ENCODE data around the gene MAMSTR. TPM values are rescaled to one million over a fixed set of nuclear protein-coding genes. Genes with fewer than 3 reads are reported as not detected.

MAMSTR gene
- total and polyA plus RNA-seq, 2 of the 4 experiments (the other 2 are of a cell fraction): 0.18 to 1.9 TPM

DNA sequence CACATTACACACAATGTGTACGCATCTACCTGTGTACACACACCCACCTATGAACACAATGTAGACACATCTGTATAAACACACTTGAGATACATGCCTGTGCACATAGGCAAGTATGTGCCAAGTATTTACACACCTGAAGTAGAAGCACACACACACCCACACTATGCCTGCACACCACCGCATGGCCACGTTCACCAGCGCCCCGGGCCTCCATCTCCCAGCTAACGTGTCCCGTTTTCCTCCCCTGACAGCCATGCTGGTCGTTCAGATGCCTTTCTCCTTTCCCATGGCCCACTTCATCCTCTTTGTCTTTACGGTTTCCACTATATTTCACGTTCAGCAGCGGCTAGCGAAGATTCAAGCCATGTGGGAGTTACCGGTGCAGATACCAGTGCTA, 16.8 kb downstream of the MAMSTR start:
- no TSS peak for BruUV-seq (replicated peaks)
- Histone ChIP-seq H3K4me1 (ENCODE audit: control insufficient read depth, insufficient read depth, low read length) (peaks cover 4% of the 10 kb centered on the region), H3K14ac (replicated peaks; ENCODE audit: low read depth, low read length) (no peak overlapping the region), H2AFZ (replicated peaks; ENCODE audit: low read length, poor library complexity) (no peak overlapping the region), H2AK9ac (replicated peaks; ENCODE audit: low read depth, low read length, poor library complexity) (no peak overlapping the region), H2BK20ac (ENCODE audit: low read depth, low read length) (no peak overlapping the region), H3K36me3 (ENCODE audit: control insufficient read depth, insufficient read depth, low read length) (peaks cover 5% of the 10 kb centered on the region), H3K9me1 (ENCODE audit: insufficient read depth, low read length) (no peaks in the 10 kb centered on the region), H4K20me1 (ENCODE audit: insufficient read depth, low read length) (no peaks in the 10 kb centered on the region), H3K4me2 (ENCODE audit: low read depth, low read length) (no peak overlapping the region), H2BK15ac (ENCODE audit: low read depth, low read length) (no peak overlapping the region), H4K91ac (ENCODE audit: insufficient read depth, low read depth, low read length) (no peak overlapping the region), H3K9me3 (ENCODE audit: control insufficient read depth, insufficient read depth, low read length) (no peaks in the 10 kb centered on the region), H2BK5ac (ENCODE audit: low read depth, low read length, poor library complexity, severe bottlenecking) (no peak overlapping the region), H4K8ac (ENCODE audit: low read depth in 2 of 2, low read length in 2 of 2) (no peak overlapping the region), H4K5ac (ENCODE audit: low read depth, low read length) (no peak overlapping the region), H3K4ac (ENCODE audit: low read depth, low read length) (no peak overlapping the region), H2BK120ac (ENCODE audit: low read depth, low read length) (no peak overlapping the region), H3K18ac (ENCODE audit: low read depth, low read length) (no peak overlapping the region), H3K23ac (ENCODE audit: low read depth, low read length) (no peak overlapping the region), H3K56ac (ENCODE audit: extremely low read depth, insufficient read depth, low read length) (no peak overlapping the region), H2AK5ac (ENCODE audit: low read depth, low read length) (no peak overlapping the region), H3K9ac (ENCODE audit: low read depth, low read length) (no peak overlapping the region), H3K79me1 (ENCODE audit: low read depth in 1 of 2, low read length in 2 of 2) (no peaks in the 10 kb centered on the region), H3K4me3 (ENCODE audit: insufficient read depth, low read depth, low read length) (no peak overlapping the region), H3K27ac (ENCODE audit: insufficient read depth, low read length) (no peak overlapping the region), H3K27me3 (ENCODE audit: control insufficient read depth, insufficient read depth, low read length) (no peaks in the 10 kb centered on the region)
- dilution Hi-C loops (cut with HindIII; ENCODE audit: low sequenced_read_pairs, unreplicated experiment): no loop called here
- DNase-seq (no peak), ATAC-seq (ENCODE audit: low read depth) (no peak)
- WGBS, 2 experiments (ENCODE audit: extremely low coverage in 2 of 2, insufficient read length in 1 of 2): 60% methylated on average over 1 of the region's 13 CpGs; no CpG with 5 or more reads in 1 of the 2 experiments
- ChIA-PET CTCF (no interaction called here), POLR2A (ENCODE audit: unreplicated experiment) (no interaction called here)
- TF ChIP-seq RFX5 (IDR thresholded peaks at IDR 0.05; ENCODE audit: low read depth, low read length): no peak
- TF ChIP-seq, protein P1, sequence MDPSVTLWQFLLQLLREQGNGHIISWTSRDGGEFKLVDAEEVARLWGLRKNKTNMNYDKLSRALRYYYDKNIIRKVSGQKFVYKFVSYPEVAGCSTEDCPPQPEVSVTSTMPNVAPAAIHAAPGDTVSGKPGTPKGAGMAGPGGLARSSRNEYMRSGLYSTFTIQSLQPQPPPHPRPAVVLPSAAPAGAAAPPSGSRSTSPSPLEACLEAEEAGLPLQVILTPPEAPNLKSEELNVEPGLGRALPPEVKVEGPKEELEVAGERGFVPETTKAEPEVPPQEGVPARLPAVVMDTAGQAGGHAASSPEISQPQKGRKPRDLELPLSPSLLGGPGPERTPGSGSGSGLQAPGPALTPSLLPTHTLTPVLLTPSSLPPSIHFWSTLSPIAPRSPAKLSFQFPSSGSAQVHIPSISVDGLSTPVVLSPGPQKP (IDR thresholded peaks at IDR 0.05; ENCODE audit: borderline replicate concordance, low read depth, low read length): no peak
- no peak for TF ChIP-seq MAZ (IDR thresholded peaks at IDR 0.05; ENCODE audit: borderline replicate concordance, low read depth, low read length)
- TF ChIP-seq MXI1 (IDR thresholded peaks at IDR 0.05; ENCODE audit: borderline replicate concordance, low read depth, low read length): no peak
- TF ChIP-seq CHD1 (IDR thresholded peaks at IDR 0.05; ENCODE audit: low read depth, low read length): no peak
- no peak for TF ChIP-seq POLR2A (IDR thresholded peaks at IDR 0.05; ENCODE audit: low read depth, low read length)
- TF ChIP-seq, protein P2, sequence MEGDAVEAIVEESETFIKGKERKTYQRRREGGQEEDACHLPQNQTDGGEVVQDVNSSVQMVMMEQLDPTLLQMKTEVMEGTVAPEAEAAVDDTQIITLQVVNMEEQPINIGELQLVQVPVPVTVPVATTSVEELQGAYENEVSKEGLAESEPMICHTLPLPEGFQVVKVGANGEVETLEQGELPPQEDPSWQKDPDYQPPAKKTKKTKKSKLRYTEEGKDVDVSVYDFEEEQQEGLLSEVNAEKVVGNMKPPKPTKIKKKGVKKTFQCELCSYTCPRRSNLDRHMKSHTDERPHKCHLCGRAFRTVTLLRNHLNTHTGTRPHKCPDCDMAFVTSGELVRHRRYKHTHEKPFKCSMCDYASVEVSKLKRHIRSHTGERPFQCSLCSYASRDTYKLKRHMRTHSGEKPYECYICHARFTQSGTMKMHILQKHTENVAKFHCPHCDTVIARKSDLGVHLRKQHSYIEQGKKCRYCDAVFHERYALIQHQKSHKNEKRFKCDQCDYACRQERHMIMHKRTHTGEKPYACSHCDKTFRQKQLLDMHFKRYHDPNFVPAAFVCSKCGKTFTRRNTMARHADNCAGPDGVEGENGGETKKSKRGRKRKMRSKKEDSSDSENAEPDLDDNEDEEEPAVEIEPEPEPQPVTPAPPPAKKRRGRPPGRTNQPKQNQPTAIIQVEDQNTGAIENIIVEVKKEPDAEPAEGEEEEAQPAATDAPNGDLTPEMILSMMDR (conservative IDR thresholded peaks at IDR 0.05; ENCODE audit: low read depth, low read length): no peak
- TF ChIP-seq, protein P3, sequence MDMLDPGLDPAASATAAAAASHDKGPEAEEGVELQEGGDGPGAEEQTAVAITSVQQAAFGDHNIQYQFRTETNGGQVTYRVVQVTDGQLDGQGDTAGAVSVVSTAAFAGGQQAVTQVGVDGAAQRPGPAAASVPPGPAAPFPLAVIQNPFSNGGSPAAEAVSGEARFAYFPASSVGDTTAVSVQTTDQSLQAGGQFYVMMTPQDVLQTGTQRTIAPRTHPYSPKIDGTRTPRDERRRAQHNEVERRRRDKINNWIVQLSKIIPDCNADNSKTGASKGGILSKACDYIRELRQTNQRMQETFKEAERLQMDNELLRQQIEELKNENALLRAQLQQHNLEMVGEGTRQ (IDR thresholded peaks at IDR 0.05; ENCODE audit: low read depth, low read length): no peak
- in situ Hi-C loops (cut with MboI; ENCODE audit: low sequenced_read_pairs): no loop called here
- intact Hi-C loops (cut with micrococcal nuclease): no loop called here
